Endodermal cell (in vitro differentiated cells): ENCODE data around the gene SRA1. TPM values are rescaled to one million over a fixed set of nuclear protein-coding genes. Genes with fewer than 3 reads are reported as not detected.
"Not testable (repeated sequence)": the region's sequence is repeated elsewhere in the genome, so short reads cannot be mapped to it uniquely, and the experiment has no call there.

ENCODE experiments used
- DNase-seq: peaks from one replicate; pipeline ENCODE4 v3.0.0-alpha.2; 2017
- H3K27ac ChIP-seq: 2 replicates; pipeline ENCODE4 v1.5.1; 2013; ENCODE audit warnings: mild to moderate bottlenecking, low read depth, low read length, moderate library complexity
- H3K27me3 ChIP-seq: 2 replicates; pipeline ENCODE4 v1.6.1; 2013; ENCODE audit warnings: mild to moderate bottlenecking, low read length, moderate library complexity; ENCODE audit not compliant: insufficient read depth, control insufficient read depth, poor library complexity, severe bottlenecking
- H3K36me3 ChIP-seq: 2 replicates; pipeline ENCODE4 v1.7.0; 2013; ENCODE audit warnings: mild to moderate bottlenecking, low read length, moderate library complexity; ENCODE audit not compliant: control insufficient read depth, insufficient read depth
- H3K4me1 ChIP-seq: one replicate; pipeline ENCODE4 v1.7.0; 2013; ENCODE audit warnings: low read length; ENCODE audit not compliant: control insufficient read depth, insufficient read depth
- H3K4me3 ChIP-seq: 2 replicates; pipeline ENCODE4 v1.5.1; 2013; ENCODE audit warnings: mild to moderate bottlenecking, low read length, moderate library complexity
- H3K9ac ChIP-seq: 2 replicates; pipeline ENCODE4 v1.6.1; 2013; ENCODE audit warnings: mild to moderate bottlenecking, low read length, moderate library complexity; ENCODE audit not compliant: poor library complexity, severe bottlenecking; ENCODE audit errors: extremely low read depth
- H3K9me3 ChIP-seq: 2 replicates; pipeline ENCODE4 v1.6.1; 2013; ENCODE audit warnings: mild to moderate bottlenecking, low read length, moderate library complexity; ENCODE audit not compliant: control insufficient read depth
- H3K27ac Mint-ChIP-seq: 2 replicates; pipeline ENCODE4 v1.8.0; 2020; ENCODE audit warnings: mixed read lengths
- H3K27me3 Mint-ChIP-seq: 2 replicates; pipeline ENCODE4 v1.8.0; 2021; ENCODE audit warnings: mild to moderate bottlenecking, mixed read lengths; ENCODE audit not compliant: insufficient read depth
- H3K36me3 Mint-ChIP-seq: 2 replicates; pipeline ENCODE4 v1.8.0; 2020; ENCODE audit warnings: low read depth, mixed read lengths
- H3K4me1 Mint-ChIP-seq: 2 replicates; pipeline ENCODE4 v1.8.0; 2020; ENCODE audit warnings: mixed read lengths
- H3K4me3 Mint-ChIP-seq: 2 replicates; pipeline ENCODE4 v1.8.0; 2020; ENCODE audit warnings: mild to moderate bottlenecking, moderate library complexity, mixed read lengths
- H3K9me3 Mint-ChIP-seq: 2 replicates; pipeline ENCODE4 v1.8.0; 2020; ENCODE audit warnings: mild to moderate bottlenecking, mixed read lengths
- WGBS, 2 experiments: methylation state at CpG; one replicate each; pipeline versions ENCODE4 v1.1.5 to v1.1.7; 2013; ENCODE audit warnings: missing lambda C conversion rate in 2 of 2, mixed read lengths in 1 of 2; ENCODE audit not compliant: insufficient coverage in 1 of 2, insufficient read length in 1 of 2; 5-methylcytosine and 5-hydroxymethylcytosine counted together
- total RNA-seq, 2 donors: library from RNA; stranded (reverse); fragmentation: NEBNext Ultra II Directional in 1 of 2; extraction: Animal tissue kit (Norgen Biotek cat#: 25700) in 1 of 2; gene quantifications; 2 replicates in 1 of 2; 3 replicates in 1 of 2; pipeline ENCODE4 v1.2.1, GENCODE V29; 2021
- TF ChIP-seq, protein P1 (sequence below): fragments of 200-600 bp; sonication (generic); conservative IDR thresholded peaks from 2 replicates; pipeline ENCODE4 v1.5.0; 2021; ENCODE audit warnings: antibody characterized with exemption, mild to moderate bottlenecking

Gene SRA1
- total RNA-seq, 2 donors from 2014 or later = 40.5 to 42.9 TPM

DNA sequence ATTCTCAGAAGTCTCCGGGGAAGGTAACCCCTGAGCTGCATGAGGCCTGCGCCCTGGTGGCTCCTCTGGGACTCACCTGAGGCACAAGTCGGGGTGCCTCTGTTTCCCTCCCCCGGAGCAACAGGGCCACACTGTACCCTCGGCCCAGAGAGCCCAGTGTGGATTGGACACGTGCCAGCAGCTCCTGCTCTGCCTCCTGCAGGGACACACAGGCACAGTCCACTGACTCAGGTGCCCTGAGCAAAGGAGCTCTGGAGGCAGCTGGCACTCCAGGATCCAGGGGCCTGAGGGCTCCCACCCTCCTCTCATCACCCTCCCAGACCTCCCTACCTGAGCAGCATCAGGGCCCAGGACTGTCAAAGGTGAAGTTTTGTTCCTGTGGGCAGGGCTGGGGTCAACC is 36.9 kb upstream of the SRA1 start:
- no peaks in the 10 kb centered on the region for H3K4me1 ChIP-seq
- peak overlapping the region; percentile 72 for H3K4me3 Mint-ChIP-seq
- DNase-seq = no peak
- WGBS, 2 experiments = 88 to 90% methylated on average over 2 to 6 of the region's 6 CpGs
- H3K27me3 ChIP-seq = peaks cover 6% of the 10 kb centered on the region
- no peak overlapping the region for H3K27ac ChIP-seq
- no peak overlapping the region for H3K9ac ChIP-seq
- H3K36me3 ChIP-seq = no peaks in the 10 kb centered on the region
- H3K27me3 Mint-ChIP-seq = peaks cover 7% of the 10 kb centered on the region
- peaks cover 4% of the 10 kb centered on the region for H3K9me3 Mint-ChIP-seq
- no peak overlapping the region for H3K4me3 ChIP-seq
- TF ChIP-seq, protein P1, sequence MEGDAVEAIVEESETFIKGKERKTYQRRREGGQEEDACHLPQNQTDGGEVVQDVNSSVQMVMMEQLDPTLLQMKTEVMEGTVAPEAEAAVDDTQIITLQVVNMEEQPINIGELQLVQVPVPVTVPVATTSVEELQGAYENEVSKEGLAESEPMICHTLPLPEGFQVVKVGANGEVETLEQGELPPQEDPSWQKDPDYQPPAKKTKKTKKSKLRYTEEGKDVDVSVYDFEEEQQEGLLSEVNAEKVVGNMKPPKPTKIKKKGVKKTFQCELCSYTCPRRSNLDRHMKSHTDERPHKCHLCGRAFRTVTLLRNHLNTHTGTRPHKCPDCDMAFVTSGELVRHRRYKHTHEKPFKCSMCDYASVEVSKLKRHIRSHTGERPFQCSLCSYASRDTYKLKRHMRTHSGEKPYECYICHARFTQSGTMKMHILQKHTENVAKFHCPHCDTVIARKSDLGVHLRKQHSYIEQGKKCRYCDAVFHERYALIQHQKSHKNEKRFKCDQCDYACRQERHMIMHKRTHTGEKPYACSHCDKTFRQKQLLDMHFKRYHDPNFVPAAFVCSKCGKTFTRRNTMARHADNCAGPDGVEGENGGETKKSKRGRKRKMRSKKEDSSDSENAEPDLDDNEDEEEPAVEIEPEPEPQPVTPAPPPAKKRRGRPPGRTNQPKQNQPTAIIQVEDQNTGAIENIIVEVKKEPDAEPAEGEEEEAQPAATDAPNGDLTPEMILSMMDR = no peak
- H3K9me3 ChIP-seq = no peaks in the 10 kb centered on the region
- H3K27ac Mint-ChIP-seq = no peak overlapping the region
- H3K36me3 Mint-ChIP-seq = no peaks in the 10 kb centered on the region
- H3K4me1 Mint-ChIP-seq = peaks cover 3% of the 10 kb centered on the region

DNA sequence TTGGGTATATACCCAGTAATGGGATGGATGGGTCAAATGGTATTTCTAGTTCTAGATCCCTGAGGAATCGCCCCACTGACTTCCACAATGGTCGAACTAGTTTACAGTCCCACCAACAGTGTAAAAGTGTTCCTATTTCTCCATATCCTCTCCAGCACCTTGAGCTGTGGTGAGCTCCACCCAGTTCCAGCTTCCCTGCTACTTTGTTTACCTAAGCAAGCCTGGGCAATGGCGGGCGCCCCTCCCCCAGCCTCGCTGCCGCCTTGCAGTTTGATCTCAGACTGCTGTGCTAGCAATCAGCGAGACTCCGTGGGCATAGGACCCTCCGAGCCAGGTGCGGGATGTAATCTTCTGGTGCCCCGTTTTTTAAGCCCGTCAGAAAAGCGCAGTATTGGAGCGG is 35.8 kb upstream of the SRA1 start:
- H3K27me3 ChIP-seq, DNase-seq, H3K27ac ChIP-seq, H3K4me3 ChIP-seq, H3K9me3 Mint-ChIP-seq, H3K27me3 Mint-ChIP-seq, H3K9me3 ChIP-seq, H3K36me3 Mint-ChIP-seq, H3K9ac ChIP-seq, H3K4me1 ChIP-seq, H3K36me3 ChIP-seq, H3K4me1 Mint-ChIP-seq: not testable (repeated sequence)
- 81 to 95% methylated on average over 4 to 13 of the region's 14 CpGs for WGBS, 2 experiments
- peak overlapping the region; percentile 96 for H3K27ac Mint-ChIP-seq
- H3K4me3 Mint-ChIP-seq = peak overlapping the region; percentile 72

- WGBS, 2 experiments = 86 to 87% methylated on average over 5 of the region's 5 CpGs
Measured at GRCh38 chr5:140591747-140592372, 34.6 kb upstream of the SRA1 start.

More at GRCh38 chr5:140591747-140592372, 34.6 kb upstream of the SRA1 start:
- H3K4me3 ChIP-seq = no peak overlapping the region
- no peaks in the 10 kb centered on the region for H3K36me3 Mint-ChIP-seq
- H3K27ac ChIP-seq = no peak overlapping the region
- H3K9me3 ChIP-seq = no peaks in the 10 kb centered on the region
- H3K9ac ChIP-seq = no peak overlapping the region
- H3K36me3 ChIP-seq = no peaks in the 10 kb centered on the region
- no peak overlapping the region for H3K4me3 Mint-ChIP-seq
- no peak overlapping the region for H3K27ac Mint-ChIP-seq
- TF ChIP-seq, protein P1 = no peak
- H3K9me3 Mint-ChIP-seq = peaks cover 6% of the 10 kb centered on the region
- DNase-seq = no peak
- H3K27me3 Mint-ChIP-seq = peaks cover 3% of the 10 kb centered on the region
- no peaks in the 10 kb centered on the region for H3K4me1 ChIP-seq
- no peaks in the 10 kb centered on the region for H3K27me3 ChIP-seq
- H3K4me1 Mint-ChIP-seq = peaks cover 3% of the 10 kb centered on the region
